ENCODE results near the gene TNK2.
A peak's percentile ranks its signal among the peaks of the same experiment; 100 is the strongest.
"Not testable (repeated sequence)": the region's sequence is repeated elsewhere in the genome, so short reads cannot be mapped to it uniquely, and the experiment has no call there.

Gene TNK2

DNA sequence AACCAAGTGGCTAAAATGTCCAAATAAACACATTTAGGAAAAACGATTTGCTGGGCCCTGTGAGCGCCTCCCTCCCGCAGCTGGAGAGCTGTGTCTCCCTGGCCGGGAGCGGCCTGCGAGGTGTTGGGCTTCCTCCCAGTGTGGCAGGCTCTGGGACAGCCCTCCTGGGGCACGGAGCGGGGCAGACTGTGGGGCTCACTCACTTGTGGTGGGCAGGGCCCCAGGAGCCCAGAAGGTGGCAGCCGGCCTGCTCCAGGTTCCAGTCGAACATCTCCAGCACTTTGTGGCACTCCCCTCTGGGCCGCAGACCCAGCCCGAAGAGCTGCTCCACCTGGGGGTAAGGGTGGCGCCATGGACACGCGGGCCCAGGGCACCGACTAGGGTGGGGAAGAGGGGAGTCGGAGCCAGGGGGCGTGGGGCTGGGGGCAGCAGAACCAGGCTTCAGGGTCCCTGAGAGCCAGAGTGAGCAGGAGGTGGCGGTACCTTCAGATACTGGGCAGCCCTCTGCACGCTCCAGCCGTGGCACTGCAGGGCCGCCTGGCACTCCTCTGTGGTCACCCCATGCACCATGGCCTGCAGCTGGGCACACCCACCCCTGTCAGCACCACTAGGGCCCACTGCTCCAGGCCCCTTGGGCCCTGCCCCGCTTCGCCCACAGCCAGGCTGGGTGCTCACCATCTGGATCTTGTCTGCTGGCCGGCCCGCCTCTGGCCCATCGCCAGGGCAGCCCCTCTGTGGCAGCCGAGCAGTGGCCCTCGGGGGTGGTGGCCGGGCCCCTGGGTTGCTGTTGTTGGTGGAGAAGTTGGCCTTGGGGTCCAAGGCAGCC, 41.5 kb downstream of the TNK2 start:
- no peak overlapping the region for H3K4me3 ChIP-seq (ENCODE audit: low read depth, low read length)
- TF ChIP-seq, protein P1, sequence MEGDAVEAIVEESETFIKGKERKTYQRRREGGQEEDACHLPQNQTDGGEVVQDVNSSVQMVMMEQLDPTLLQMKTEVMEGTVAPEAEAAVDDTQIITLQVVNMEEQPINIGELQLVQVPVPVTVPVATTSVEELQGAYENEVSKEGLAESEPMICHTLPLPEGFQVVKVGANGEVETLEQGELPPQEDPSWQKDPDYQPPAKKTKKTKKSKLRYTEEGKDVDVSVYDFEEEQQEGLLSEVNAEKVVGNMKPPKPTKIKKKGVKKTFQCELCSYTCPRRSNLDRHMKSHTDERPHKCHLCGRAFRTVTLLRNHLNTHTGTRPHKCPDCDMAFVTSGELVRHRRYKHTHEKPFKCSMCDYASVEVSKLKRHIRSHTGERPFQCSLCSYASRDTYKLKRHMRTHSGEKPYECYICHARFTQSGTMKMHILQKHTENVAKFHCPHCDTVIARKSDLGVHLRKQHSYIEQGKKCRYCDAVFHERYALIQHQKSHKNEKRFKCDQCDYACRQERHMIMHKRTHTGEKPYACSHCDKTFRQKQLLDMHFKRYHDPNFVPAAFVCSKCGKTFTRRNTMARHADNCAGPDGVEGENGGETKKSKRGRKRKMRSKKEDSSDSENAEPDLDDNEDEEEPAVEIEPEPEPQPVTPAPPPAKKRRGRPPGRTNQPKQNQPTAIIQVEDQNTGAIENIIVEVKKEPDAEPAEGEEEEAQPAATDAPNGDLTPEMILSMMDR (IDR thresholded peaks at IDR 0.05; ENCODE audit: low read depth, low read length, missing control alignments), result no peak
- no peak for DNase-seq (ENCODE audit: low read depth)

DNA sequence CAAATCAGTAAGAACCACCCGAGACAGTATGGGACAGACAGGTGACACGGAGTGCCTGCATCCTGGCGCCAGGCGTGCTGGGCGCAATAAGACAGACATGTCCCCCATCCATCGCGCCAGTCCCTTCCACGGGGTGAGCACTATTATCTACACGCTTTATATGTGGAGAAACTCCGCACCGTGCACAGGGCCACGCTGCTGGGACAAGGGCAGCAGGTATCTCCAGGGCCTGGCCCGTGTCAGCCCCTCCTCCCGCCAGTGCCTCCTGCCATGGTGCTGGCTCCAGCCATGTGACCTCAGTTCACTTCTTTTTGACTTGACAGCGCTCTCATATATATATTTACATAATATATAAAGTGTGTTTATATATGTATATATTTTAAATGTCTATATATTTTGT, 42.6 kb downstream of the TNK2 start:
- H3K4me3 ChIP-seq (ENCODE audit: low read depth, low read length), result no peak overlapping the region
- TF ChIP-seq, protein P1 (IDR thresholded peaks at IDR 0.05; ENCODE audit: low read depth, low read length, missing control alignments), result no peak
- no peak for DNase-seq (ENCODE audit: low read depth)

- no peak for DNase-seq (ENCODE audit: low read depth)
- TF ChIP-seq, protein P1 (IDR thresholded peaks at IDR 0.05; ENCODE audit: low read depth, low read length, missing control alignments), result peak; percentile 83
- no peak overlapping the region for H3K4me3 ChIP-seq (ENCODE audit: low read depth, low read length)
Observed at GRCh38 chr3:195863121-195864061, 45.0 kb downstream of the TNK2 start.

GRCh38 chr3:195862318-195862717, 46.0 kb downstream of the TNK2 start:
- not testable (repeated sequence) for H3K4me3 ChIP-seq (ENCODE audit: low read depth, low read length); DNase-seq (ENCODE audit: low read depth)

DNA sequence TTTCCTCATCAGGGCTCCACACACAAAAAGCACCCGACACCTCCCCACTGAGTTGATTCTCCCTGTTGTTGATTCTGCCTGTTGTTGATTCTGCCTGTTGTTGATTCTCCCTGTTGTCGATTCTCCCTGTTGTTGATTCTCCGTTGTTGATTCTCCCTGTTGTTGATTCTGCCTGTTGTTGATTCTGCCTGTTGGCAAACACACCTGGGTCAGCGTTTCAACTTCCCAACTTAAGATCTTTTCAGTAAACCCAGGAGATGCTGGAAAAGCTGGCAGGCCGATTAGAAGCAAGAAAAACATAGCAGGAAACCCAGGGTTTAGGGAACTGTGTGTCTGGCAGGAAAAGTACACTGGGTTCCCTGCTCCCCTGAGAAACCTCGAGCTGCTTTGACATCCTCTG, 47.9 kb downstream of the TNK2 start:
- no peak overlapping the region for H3K4me3 ChIP-seq (ENCODE audit: low read depth, low read length)
- TF ChIP-seq, protein P1 (IDR thresholded peaks at IDR 0.05; ENCODE audit: low read depth, low read length, missing control alignments), result no peak
- no peak for DNase-seq (ENCODE audit: low read depth)

DNA sequence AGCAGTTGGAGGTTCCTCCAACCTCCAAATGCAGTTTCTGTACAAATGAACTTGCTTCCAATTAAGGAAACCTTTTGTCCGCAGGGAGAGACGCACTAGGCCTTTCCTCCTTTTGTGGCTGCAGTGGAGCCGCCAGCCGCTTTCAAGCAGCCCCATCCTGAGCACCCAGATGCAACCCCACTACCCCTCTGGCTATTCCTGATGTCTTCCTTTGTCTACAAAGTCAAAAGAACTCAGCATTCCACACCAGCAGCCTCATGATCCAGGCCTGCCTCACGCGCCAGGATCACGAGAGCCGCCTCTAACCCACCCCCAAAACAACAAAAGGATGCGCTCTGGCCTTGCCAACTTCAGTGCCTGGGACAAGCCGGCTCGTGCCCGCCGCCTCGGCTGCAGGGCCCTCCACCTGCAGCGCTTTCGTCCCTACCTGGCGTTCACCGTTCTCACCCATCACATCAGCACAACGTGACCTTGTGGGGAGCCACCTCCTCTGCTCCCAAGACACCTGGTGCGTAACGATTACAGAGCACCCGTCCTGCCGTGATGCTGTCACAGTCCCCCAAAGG, 48.4 kb downstream of the TNK2 start:
- TF ChIP-seq, protein P1 (IDR thresholded peaks at IDR 0.05; ENCODE audit: low read depth, low read length, missing control alignments), result no peak
- no peak overlapping the region for H3K4me3 ChIP-seq (ENCODE audit: low read depth, low read length)
- DNase-seq (ENCODE audit: low read depth), result no peak

Data from GM12864 (cell line).